WTC11 (cell line): ENCODE results near the gene DOCK1. TPM values are rescaled to one million over a fixed set of nuclear protein-coding genes. Genes with fewer than 3 reads are reported as not detected.

Source experiments
- ATAC-seq: fragments of 200-7000 bp; cut with Tn5 transposase; 2 replicates; pipeline ENCODE4 v1.10.0; 2021; ENCODE audit warnings: mild to moderate bottlenecking, moderate library complexity
- CTCF ChIA-PET: fragments of 300-600 bp; sonication (Branson Sonifier 250); formaldehyde crosslinking; loops from one replicate; lab custom pipeline; 2021; ENCODE audit warnings: antibody characterized with exemption; lab: Charles Lee
- POLR2A ChIA-PET: fragments of 350-600 bp; sonication (Branson Sonifier 250); formaldehyde crosslinking; loops from one replicate; lab custom pipeline; 2021; ENCODE audit warnings: antibody characterized with exemption; lab: Charles Lee
- DNase-seq: peaks from one replicate; pipeline ENCODE4 v3.0.0; 2021; ENCODE audit warnings: low spot score
- H3K27ac Mint-ChIP-seq: 2 replicates; pipeline ENCODE4 v1.8.0; 2021; ENCODE audit warnings: mixed read lengths
- H3K27me3 Mint-ChIP-seq: 2 replicates; pipeline ENCODE4 v1.8.0; 2021; ENCODE audit warnings: low read depth, mild to moderate bottlenecking, moderate library complexity, mixed read lengths
- H3K36me3 Mint-ChIP-seq: 2 replicates; pipeline ENCODE4 v1.8.0; 2021; ENCODE audit warnings: mixed read lengths
- H3K4me1 Mint-ChIP-seq: 2 replicates; pipeline ENCODE4 v1.8.0; 2022; ENCODE audit warnings: mixed read lengths
- H3K4me3 Mint-ChIP-seq: 2 replicates; pipeline ENCODE4 v1.8.0; 2021; ENCODE audit warnings: mild to moderate bottlenecking, moderate library complexity, mixed read lengths
- H3K9me3 Mint-ChIP-seq: 2 replicates; pipeline ENCODE4 v1.8.0; 2021; ENCODE audit warnings: mixed read lengths
- CREM ChIP-seq: sonication (generic); formaldehyde crosslinking; IDR thresholded peaks from 2 replicates; pipeline ENCODE4 v1.8.1; 2022; ENCODE audit warnings: mild to moderate bottlenecking, missing genetic modification reagents, moderate library complexity
- EMX1 ChIP-seq: fragments of 250-450 bp; sonication (Bioruptor Pico); IDR thresholded peaks from 2 replicates; pipeline ENCODE4 v1.8.0; 2021; ENCODE audit warnings: mild to moderate bottlenecking
- FOXJ3 ChIP-seq: sonication (generic); formaldehyde crosslinking; IDR thresholded peaks from 2 replicates; pipeline ENCODE4 v1.9.0; 2021; ENCODE audit warnings: missing genetic modification reagents, mild to moderate bottlenecking, borderline replicate concordance
- FOXK1 ChIP-seq: sonication (generic); formaldehyde crosslinking; IDR thresholded peaks from 2 replicates; pipeline ENCODE4 v1.8.0; 2022; ENCODE audit warnings: mild to moderate bottlenecking, moderate library complexity, missing genetic modification reagents
- HMGA2 ChIP-seq: fragments of 250-450 bp; sonication (Bioruptor Pico); IDR thresholded peaks from 2 replicates; pipeline ENCODE4 v1.4.0; 2021; ENCODE audit warnings: mild to moderate bottlenecking, moderate library complexity
- IRF2 ChIP-seq: sonication (generic); formaldehyde crosslinking; IDR thresholded peaks from 2 replicates; pipeline ENCODE4 v1.8.0; 2022; ENCODE audit warnings: low read depth, missing genetic modification reagents, borderline replicate concordance
- JUN ChIP-seq: sonication (generic); formaldehyde crosslinking; IDR thresholded peaks from 2 replicates; pipeline ENCODE4 v1.8.0; 2023; ENCODE audit warnings: mild to moderate bottlenecking, missing genetic modification reagents
- NFATC4 ChIP-seq: fragments of 250-450 bp; sonication (Bioruptor Pico); IDR thresholded peaks from 2 replicates; pipeline ENCODE4 v1.9.0; 2021; ENCODE audit warnings: mild to moderate bottlenecking
- RELA ChIP-seq: sonication (generic); formaldehyde crosslinking; IDR thresholded peaks from 2 replicates; pipeline ENCODE4 v1.8.1; 2022; ENCODE audit warnings: missing genetic modification reagents, mild to moderate bottlenecking, borderline replicate concordance
- SMAD3 ChIP-seq: sonication (generic); formaldehyde crosslinking; IDR thresholded peaks from 2 replicates; pipeline ENCODE4 v1.8.0; 2022; ENCODE audit warnings: missing genetic modification reagents, mild to moderate bottlenecking, borderline replicate concordance
- SMAD4 ChIP-seq: sonication (generic); formaldehyde crosslinking; IDR thresholded peaks from 2 replicates; pipeline ENCODE4 v1.8.0; 2022; ENCODE audit warnings: mild to moderate bottlenecking, missing genetic modification reagents
- SOX15 ChIP-seq: fragments of 250-450 bp; sonication (Bioruptor Pico); IDR thresholded peaks from 2 replicates; pipeline ENCODE4 v1.9.0; 2021; ENCODE audit warnings: mild to moderate bottlenecking
- ZNF232 ChIP-seq: sonication (generic); formaldehyde crosslinking; IDR thresholded peaks from 2 replicates; pipeline ENCODE4 v1.8.0; 2022; ENCODE audit warnings: mild to moderate bottlenecking, missing genetic modification reagents
- ZNF396 ChIP-seq: fragments of 250-450 bp; sonication (Bioruptor Pico); IDR thresholded peaks from 2 replicates; pipeline ENCODE4 v1.8.0; 2021; ENCODE audit warnings: mild to moderate bottlenecking, moderate library complexity, borderline replicate concordance
- ZNF423 ChIP-seq: fragments of 250-450 bp; sonication (Bioruptor Pico); IDR thresholded peaks from 2 replicates; pipeline ENCODE4 v2.1.2; 2022; ENCODE audit warnings: mild to moderate bottlenecking, moderate library complexity
- total RNA-seq: library from RNA; stranded (reverse); gene quantifications from 3 replicates; pipeline ENCODE4 v1.2.3, GENCODE V29; 2021
- TF ChIP-seq, protein P1 (sequence below): sonication (generic); formaldehyde crosslinking; IDR thresholded peaks from 2 replicates; pipeline ENCODE4 v1.8.0; 2022; ENCODE audit warnings: mild to moderate bottlenecking, missing genetic modification reagents
- TF ChIP-seq, protein P2 (sequence below): sonication (generic); formaldehyde crosslinking; IDR thresholded peaks from 2 replicates; pipeline ENCODE4 v1.8.1; 2023; ENCODE audit warnings: mild to moderate bottlenecking, moderate library complexity, missing genetic modification reagents
- TF ChIP-seq, protein P3 (sequence below): fragments of 200-600 bp; IDR thresholded peaks from 2 replicates; pipeline ENCODE4 v1.8.0; 2022; ENCODE audit warnings: antibody characterized with exemption
- TF ChIP-seq, protein P4 (sequence below): fragments of 250-450 bp; sonication (Bioruptor Pico); IDR thresholded peaks from 2 replicates; pipeline ENCODE4 v1.9.0; 2021; ENCODE audit warnings: mild to moderate bottlenecking
- TF ChIP-seq, protein P5 (sequence below): sonication (generic); formaldehyde crosslinking; IDR thresholded peaks from 2 replicates; pipeline ENCODE4 v1.8.1; 2023; ENCODE audit warnings: mild to moderate bottlenecking, missing genetic modification reagents

Gene DOCK1
- total RNA-seq, 1 experiment from 2014 or later = 52.1 TPM

DNA sequence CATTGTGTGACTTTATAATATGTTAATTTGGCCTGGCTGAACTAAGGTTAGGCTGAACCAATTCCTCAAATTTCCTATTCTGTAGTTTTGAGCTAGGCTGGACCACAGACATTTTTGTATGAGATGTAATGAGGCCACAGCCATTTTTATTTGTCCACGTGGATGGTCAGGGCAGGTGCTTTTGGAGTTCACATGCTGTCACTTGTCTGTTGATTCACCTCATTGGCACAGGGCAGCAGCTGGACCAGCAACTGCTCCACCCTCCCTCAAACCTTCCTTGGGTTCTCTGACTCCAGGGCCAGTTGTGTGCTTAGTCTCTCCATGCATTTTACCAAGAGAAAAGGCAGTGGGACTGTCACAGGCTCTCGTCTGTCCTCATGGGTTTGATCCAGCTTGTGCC, 567.7 kb downstream of the DOCK1 start (continued):
- TF ChIP-seq, protein P1, sequence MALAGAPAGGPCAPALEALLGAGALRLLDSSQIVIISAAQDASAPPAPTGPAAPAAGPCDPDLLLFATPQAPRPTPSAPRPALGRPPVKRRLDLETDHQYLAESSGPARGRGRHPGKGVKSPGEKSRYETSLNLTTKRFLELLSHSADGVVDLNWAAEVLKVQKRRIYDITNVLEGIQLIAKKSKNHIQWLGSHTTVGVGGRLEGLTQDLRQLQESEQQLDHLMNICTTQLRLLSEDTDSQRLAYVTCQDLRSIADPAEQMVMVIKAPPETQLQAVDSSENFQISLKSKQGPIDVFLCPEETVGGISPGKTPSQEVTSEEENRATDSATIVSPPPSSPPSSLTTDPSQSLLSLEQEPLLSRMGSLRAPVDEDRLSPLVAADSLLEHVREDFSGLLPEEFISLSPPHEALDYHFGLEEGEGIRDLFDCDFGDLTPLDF (CRISPR knock-in tag) = no peak
- no peak for TF ChIP-seq NFATC4
- TF ChIP-seq, protein P2, sequence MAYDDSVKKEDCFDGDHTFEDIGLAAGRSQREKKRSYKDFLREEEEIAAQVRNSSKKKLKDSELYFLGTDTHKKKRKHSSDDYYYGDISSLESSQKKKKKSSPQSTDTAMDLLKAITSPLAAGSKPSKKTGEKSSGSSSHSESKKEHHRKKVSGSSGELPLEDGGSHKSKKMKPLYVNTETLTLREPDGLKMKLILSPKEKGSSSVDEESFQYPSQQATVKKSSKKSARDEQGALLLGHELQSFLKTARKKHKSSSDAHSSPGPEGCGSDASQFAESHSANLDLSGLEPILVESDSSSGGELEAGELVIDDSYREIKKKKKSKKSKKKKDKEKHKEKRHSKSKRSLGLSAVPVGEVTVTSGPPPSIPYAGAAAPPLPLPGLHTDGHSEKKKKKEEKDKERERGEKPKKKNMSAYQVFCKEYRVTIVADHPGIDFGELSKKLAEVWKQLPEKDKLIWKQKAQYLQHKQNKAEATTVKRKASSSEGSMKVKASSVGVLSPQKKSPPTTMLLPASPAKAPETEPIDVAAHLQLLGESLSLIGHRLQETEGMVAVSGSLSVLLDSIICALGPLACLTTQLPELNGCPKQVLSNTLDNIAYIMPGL (CRISPR knock-in tag) = no peak
- TF ChIP-seq, protein P3, sequence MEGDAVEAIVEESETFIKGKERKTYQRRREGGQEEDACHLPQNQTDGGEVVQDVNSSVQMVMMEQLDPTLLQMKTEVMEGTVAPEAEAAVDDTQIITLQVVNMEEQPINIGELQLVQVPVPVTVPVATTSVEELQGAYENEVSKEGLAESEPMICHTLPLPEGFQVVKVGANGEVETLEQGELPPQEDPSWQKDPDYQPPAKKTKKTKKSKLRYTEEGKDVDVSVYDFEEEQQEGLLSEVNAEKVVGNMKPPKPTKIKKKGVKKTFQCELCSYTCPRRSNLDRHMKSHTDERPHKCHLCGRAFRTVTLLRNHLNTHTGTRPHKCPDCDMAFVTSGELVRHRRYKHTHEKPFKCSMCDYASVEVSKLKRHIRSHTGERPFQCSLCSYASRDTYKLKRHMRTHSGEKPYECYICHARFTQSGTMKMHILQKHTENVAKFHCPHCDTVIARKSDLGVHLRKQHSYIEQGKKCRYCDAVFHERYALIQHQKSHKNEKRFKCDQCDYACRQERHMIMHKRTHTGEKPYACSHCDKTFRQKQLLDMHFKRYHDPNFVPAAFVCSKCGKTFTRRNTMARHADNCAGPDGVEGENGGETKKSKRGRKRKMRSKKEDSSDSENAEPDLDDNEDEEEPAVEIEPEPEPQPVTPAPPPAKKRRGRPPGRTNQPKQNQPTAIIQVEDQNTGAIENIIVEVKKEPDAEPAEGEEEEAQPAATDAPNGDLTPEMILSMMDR = no peak
- no peak for TF ChIP-seq FOXJ3 (CRISPR knock-in tag)

DNA sequence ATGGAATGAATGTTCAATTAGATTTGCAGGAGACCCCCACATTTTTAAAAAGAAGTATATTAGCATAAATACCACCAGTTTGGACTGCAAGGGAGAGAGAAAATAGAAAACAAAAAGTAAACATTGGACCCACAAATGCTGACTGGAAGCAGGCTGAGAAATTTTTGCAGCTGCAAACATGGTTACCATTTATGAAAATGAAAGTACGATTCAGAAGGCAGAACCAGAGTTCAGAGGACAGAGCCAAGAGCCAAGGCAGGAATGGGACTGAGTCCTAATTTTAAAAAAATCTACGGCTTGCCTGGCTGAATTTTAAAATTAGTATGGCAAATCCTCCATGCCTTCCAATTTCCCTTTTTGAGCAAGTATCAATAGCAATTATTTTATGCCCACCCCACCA, 569.3 kb downstream of the DOCK1 start:
- Mint-ChIP-seq H3K27me3 (no peaks in the 10 kb centered on the region), H3K36me3 (no peaks in the 10 kb centered on the region), H3K9me3 (peaks cover 7% of the 10 kb centered on the region), H3K4me1 (peaks cover 11% of the 10 kb centered on the region), H3K4me3 (no peak overlapping the region), H3K27ac (no peak overlapping the region)
- DNase-seq (no peak), ATAC-seq (no peak)
- CTCF ChIA-PET = interaction anchor here (1.3 kb wide), 1 partner anchor 18 kb away, joined by 4 read pairs; no protein-coding TSS in a partner anchor
- POLR2A ChIA-PET = no interaction called here
- TF ChIP-seq, protein P4, sequence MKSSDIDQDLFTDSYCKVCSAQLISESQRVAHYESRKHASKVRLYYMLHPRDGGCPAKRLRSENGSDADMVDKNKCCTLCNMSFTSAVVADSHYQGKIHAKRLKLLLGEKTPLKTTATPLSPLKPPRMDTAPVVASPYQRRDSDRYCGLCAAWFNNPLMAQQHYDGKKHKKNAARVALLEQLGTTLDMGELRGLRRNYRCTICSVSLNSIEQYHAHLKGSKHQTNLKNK (CRISPR knock-in tag) = no peak
- no peak for TF ChIP-seq FOXK1 (CRISPR knock-in tag)
- TF ChIP-seq, protein P5, sequence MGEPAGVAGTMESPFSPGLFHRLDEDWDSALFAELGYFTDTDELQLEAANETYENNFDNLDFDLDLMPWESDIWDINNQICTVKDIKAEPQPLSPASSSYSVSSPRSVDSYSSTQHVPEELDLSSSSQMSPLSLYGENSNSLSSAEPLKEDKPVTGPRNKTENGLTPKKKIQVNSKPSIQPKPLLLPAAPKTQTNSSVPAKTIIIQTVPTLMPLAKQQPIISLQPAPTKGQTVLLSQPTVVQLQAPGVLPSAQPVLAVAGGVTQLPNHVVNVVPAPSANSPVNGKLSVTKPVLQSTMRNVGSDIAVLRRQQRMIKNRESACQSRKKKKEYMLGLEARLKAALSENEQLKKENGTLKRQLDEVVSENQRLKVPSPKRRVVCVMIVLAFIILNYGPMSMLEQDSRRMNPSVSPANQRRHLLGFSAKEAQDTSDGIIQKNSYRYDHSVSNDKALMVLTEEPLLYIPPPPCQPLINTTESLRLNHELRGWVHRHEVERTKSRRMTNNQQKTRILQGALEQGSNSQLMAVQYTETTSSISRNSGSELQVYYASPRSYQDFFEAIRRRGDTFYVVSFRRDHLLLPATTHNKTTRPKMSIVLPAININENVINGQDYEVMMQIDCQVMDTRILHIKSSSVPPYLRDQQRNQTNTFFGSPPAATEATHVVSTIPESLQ = no peak
- no peak for TF ChIP-seq RELA (CRISPR knock-in tag)
- TF ChIP-seq HMGA2 (CRISPR knock-in tag) = no peak
- TF ChIP-seq ZNF396 (CRISPR knock-in tag) = no peak
- no peak for TF ChIP-seq CREM (CRISPR knock-in tag)
- no peak for TF ChIP-seq ZNF232 (CRISPR knock-in tag)
- no peak for TF ChIP-seq JUN
- TF ChIP-seq ZNF423 (CRISPR knock-in tag) = no peak
- TF ChIP-seq, protein P2 (CRISPR knock-in tag) = no peak
- TF ChIP-seq EMX1 (CRISPR knock-in tag) = no peak
- no peak for TF ChIP-seq SMAD4 (CRISPR knock-in tag)
- TF ChIP-seq IRF2 = no peak
- TF ChIP-seq SOX15 = no peak
- TF ChIP-seq SMAD3 (CRISPR knock-in tag) = no peak
